GM18861 (cell line): ENCODE measurements around the gene CALD1.

ENCODE experiments used
- ATAC-seq: cut with Tn5 transposase; IDR thresholded peaks from one replicate; pipeline ENCODE4 v1.9.1; 2021; ENCODE audit not compliant: unreplicated experiment

Gene CALD1

DNA sequence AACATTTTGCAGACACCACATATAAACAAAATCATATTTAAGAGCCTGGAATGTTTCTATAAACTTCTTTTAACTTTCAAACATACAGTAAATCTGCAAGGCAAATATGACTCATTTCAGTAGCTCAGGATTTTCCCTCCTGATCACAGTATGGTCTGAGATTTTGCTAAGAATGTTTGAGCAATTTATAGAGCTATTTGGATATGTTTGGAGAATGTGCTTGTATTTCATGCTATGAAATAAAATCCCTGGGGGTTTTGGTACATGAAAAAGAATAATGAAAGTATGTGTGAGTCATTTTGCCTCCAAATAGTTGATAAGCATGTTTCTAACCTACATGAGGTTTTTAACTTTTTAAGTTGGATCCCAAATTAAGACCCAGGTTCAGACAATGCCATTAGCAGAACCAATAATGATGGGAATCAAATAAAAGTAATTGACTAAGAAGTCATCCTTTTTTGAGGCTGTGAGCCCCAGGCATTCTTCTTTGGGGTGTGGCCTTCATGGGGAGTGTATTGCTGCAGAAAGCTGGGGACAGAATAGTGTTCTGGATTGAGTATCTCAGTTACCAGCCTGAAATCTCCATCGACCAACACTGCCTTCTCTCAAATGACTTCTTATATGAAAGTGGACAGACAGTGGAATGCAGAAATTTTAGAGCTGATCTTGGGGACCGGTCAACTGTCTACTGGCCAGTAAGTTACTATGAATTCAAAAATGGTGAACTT is 140.8 kb downstream of the CALD1 start:
- peak; percentile 38 for ATAC-seq

DNA sequence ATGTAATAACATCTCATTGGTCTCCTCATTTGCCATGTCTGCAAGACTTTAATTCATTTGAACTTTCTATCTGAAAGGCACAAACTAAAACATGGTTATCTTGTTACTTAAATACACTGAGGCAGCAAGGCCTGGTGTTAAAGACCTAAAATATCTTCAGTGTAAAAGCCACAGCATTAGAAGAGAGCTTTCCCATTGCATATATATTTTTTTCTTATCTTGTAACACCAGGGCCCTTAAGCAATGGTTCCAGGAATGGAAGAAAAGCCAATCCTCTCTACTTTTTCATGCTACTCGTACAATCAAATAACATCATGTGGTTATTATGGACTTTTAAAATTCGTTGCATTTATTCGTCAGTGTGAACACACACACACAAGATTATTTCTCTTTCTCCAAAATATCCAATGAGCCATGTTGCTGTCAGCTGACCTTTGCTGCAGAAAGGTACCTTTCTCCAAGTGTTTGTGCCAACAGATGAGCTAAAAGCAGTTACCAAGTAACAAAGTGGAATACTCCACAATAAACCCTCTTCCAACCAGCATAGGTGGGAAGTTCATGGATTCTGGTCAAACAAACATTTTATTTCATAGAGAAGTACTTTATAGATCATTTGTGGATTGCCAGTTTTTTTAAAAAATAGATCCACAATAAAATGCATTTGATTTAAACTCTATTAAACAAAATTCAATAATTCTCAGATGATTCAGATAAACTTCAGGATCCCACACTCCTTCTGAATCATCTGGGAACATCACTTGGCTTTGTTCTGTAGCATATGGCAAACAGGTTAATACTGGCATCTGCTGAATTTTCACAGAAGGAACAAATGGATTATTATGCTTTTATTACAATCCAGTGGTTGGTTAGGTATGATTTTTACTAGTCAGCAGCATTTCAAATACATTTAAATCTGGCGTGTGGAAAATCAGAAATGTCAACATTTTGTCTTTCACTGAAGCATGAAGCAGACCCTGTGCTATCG is 143.6 kb downstream of the CALD1 start:
- ATAC-seq: no peak

DNA sequence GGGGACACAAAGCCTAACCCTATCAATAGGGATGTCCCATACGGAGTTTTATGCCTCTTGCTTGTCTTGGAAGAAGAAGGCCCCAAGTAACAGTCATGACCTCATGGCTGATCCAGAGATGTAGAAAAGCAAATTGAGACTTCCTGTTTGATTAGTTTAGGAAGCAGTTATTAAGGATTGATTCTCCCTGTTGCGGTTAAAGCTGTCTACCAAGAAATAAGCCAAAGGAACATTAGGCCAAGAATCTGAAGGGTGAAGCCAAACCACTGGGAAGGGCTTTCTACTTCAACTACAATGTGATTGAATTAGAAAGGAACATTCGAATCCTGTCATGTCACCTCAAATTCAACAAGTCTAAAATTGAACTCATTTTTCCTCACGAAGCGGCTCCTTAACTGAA is 146.3 kb downstream of the CALD1 start:
- no peak for ATAC-seq

DNA sequence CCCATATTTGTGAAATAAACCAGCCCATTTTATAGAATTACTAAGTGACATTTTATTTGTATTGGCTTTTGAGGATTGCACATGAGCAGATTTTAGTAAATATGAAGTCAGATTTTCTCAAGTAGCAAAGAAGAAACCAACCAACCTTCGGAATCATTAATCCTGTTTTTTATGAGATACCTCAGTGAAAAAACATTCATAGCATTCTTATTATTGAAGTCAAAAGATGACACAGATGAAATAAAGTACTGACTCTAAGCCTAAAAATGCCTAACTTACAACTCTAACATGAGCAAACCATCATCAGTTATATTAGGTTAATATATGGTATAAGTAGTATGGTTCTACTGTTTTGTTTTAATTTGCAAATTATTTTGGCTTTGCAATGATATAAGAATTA is 147.0 kb downstream of the CALD1 start:
- no peak for ATAC-seq

DNA sequence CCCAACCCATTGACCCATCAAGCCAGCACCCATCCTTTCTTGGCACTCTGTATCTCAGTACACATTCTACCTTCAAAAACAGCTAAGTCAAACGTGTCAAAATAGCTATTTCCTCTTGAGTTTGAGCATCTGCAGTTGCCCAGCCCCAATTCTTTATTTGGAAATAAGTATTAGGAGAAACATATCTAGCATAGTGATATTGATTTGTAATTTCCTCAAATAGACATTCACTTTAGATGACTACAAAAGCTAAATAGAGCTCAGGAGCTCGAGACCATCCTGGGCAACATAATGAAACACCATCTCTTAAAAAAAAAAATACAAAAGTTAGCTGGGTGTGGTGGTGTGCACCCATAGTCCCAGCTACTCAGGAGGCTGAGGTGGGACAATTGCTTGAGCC is 147.6 kb downstream of the CALD1 start:
- no peak for ATAC-seq

DNA sequence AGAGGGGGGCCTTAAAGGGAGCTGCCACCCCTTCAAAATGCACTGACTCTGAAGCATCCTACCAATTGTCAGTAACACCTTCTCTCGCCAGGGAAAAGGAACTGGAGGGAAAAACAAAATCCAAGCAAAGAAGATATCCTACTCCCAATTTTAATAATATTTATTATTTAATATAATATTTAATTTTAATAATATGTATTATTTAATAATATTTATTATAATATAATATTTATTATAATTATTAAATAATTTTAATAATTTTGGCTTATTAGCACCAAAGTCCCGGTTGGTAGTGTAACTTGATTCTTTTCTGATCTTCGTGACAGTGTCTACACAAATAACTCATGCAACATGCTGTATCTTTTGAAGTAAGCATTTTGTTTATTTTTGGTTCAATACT is 148.3 kb downstream of the CALD1 start:
- ATAC-seq: no peak

DNA sequence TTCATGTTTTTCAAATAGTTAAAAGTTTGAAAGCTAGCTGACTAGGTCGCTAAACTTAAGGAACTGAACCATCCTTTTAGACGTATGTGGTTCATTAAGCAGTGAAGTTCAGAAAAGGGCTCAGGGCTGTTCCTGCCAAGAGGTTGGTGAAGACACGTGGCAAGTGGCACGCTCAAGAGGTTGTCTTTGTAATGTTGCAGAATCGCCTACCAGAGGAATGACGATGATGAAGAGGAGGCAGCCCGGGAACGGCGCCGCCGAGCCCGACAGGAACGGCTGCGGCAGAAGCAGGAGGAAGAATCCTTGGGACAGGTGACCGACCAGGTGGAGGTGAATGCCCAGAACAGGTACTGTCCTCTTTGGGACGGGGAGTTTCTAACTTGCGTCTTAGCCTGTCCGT is 149.1 kb downstream of the CALD1 start:
- ATAC-seq: no peak

DNA sequence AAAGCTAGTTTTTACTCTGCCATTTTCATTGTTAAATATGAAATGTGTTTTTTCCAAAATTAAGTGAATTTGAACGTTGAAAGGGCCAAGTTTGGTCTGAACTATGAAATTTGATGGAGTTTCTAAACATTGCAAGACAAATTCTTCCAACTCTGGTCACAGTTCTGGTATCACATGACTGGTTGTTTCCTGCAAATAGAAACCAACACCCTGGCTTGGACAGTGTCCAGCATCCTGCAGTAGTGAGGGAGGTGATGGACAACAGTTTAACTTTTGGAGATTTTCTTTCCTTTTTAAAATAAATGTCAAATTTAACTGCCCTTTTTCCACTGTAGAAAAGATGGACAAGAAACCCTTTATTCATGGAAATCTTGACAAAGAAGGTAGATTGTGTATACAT is 152.1 kb downstream of the CALD1 start:
- no peak for ATAC-seq

DNA sequence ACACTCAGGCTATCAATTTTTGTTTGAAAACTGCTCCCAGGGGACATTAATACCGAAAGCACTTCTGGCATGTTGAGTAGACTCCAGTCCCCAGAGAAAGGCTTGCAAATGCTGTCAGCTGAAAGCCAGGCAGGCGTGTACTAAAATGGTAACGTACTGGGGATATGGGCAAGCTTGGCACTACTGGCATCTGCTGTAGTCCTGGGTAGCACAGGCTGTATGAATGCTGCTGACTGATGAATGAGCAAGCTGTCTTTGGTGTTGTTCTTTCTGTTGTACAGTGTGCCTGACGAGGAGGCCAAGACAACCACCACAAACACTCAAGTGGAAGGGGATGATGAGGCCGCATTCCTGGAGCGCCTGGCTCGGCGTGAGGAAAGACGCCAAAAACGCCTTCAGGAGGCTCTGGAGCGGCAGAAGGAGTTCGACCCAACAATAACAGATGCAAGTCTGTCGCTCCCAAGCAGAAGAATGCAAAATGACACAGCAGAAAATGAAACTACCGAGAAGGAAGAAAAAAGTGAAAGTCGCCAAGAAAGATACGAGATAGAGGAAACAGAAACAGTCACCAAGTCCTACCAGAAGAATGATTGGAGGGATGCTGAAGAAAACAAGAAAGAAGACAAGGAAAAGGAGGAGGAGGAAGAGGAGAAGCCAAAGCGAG is 153.4 kb downstream of the CALD1 start:
- peak; percentile 77 for ATAC-seq

DNA sequence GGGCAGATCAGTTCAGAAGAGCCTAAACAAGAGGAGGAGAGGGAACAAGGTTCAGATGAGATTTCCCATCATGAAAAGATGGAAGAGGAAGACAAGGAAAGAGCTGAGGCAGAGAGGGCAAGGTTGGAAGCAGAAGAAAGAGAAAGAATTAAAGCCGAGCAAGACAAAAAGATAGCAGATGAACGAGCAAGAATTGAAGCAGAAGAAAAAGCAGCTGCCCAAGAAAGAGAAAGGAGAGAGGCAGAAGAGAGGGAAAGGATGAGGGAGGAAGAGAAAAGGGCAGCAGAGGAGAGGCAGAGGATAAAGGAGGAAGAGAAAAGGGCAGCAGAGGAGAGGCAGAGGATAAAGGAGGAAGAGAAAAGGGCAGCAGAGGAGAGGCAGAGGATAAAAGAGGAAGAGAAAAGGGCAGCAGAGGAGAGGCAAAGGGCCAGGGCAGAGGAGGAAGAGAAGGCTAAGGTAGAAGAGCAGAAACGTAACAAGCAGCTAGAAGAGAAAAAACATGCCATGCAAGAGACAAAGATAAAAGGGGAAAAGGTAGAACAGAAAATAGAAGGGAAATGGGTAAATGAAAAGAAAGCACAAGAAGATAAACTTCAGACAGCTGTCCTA is 154.1 kb downstream of the CALD1 start:
- no peak for ATAC-seq

DNA sequence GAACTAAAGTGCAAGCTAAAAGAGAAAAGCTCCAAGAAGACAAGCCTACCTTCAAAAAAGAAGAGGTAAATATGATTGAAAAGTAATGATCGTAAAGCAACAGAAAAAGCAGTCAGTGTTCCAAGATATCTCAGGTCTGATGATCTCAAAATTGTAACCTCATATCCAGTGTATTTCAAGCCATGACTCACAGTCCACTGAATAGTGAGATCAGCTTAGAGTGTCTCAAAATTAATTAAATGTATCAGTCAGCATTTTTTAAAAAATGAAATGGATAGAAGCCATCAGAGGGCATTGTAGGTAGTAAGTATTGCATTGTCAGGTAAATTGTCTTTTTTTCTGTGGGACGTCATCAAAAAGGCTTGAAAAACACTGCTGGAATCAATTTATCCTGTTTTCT is 156.3 kb downstream of the CALD1 start:
- ATAC-seq: no peak

DNA sequence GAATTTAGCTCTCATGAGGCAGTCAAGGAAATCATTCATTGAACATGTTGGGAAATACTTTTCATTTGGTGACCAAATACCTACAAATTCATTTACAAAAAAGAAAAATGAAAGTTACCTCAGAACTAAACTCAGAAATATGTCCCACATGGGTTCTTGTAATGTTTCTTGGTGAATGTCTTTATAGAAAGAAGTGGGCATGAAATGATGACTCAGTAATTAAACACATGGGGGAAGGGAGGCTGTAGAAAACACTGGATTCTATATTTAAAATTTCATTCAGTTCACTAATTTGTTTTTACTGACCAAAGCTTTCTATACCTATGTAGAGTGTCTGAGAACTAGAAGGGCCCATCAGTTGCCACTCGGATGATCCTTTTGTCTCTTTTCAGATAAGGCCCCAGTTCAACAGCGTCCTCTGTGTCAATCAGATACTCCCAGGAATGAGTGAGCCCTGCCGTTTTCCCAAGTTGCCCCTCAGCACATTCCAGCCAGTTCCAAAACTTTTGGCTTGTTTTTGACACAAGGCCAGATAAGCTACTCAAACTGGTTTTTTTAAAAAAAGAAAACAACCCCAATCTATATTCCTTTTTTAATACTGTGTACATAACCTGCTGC is 157.6 kb downstream of the CALD1 start:
- ATAC-seq: no peak

DNA sequence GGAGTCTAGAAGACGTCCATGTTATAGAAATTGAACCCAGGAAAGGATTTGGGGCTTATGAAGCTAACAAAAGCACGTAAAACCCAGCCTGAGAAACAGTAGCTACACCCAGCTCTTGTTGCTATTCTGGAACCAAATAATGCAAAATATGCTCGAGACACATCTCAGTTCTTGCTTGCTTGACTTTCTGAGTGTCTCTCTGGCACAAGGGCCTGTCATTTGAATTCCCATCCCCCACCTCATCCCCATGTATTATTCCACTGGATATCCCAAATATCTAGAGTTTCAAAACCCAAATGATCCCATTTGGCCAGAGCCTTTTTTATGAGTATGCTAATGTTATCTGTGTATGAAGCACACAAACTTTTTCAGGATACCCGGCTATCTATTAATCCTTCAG is 158.7 kb downstream of the CALD1 start:
- ATAC-seq: no peak

DNA sequence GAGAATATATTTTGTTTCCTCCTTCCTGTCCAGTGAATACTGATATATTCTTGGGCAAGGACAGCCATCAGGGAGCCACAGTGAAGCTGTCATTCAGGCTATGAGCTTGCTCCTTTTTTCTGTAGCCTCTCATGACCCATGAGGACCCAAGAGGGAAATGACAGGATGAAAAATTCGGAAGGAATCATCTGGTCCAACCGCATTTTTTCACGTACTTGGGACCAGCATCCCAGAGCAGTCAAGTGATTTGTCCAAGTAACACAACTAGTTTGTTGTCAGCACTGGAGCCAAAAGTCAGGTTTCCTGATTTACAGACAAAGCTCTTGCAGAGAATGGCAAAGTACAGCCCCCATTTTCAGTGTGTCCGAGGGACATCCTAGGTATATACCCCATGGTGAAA is 159.7 kb downstream of the CALD1 start:
- ATAC-seq: no peak

DNA sequence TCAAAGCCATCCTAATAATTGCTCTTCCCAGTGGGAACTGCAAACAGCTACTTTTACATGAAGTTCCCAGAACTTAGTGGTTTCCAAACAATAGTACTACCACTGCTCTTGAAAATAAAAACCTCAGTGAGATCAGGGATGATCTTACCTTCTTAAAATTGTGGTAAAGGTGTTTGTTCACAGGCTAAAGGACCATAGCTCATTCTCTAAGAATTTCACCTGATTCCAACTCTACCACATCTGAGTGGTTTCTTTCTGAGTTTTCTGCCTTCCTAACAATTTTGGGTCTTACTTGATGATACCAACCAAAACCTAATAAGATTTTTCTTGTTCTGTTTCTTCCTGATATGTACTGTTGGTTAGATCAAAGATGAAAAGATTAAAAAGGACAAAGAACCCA is 161.3 kb downstream of the CALD1 start:
- ATAC-seq: no peak

DNA sequence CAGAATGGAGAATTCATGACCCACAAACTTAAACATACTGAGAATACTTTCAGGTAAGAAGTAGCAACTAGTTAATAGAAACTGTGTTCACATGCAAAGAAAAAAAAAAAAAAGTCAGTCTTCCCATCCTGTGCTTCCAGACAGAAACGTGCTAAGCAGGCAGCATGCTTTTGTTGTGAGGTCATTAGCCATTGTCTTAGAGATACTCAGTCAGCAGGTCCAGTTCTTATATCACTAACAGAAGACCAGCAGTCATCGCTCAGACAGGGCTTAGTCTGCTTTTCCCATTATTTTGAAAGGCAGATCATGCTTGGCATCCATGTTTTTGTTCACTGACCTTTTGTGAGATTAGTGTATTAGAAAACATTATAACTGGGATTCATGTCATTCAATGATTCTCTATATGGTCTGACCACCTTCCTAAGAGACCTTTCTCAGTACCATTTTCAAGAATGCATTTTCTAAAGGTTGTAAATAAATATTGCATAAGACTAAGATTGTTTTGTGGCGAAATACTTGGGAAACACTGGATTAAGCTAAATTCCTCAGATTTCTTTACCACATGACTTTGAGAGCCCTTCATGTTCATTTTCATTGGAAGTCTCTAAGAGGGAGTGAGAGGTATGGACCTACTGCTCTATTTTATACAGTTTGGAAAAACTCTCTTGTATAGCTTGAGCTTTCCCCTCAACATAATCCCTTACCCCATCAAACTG is 161.9 kb downstream of the CALD1 start:
- ATAC-seq: no peak

DNA sequence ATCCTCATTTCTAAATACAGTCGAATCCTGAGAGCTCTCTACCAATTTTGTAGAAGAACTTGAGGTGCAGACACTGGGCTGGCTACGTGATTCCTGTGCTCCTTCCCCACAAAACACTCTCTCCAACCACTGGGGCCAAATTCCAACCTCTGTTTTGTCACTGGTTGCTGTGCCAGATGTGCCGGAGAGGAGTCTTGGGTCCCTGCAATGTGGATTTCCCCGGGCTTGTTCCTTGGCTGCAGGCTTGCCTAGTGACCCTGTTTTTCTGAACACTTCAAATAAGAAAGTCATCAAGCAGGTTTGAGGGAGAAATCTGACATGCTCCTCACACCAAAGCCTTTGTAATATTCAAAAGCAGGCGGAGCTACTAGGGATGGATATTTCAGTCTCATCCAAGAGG is 162.5 kb downstream of the CALD1 start:
- no peak for ATAC-seq

DNA sequence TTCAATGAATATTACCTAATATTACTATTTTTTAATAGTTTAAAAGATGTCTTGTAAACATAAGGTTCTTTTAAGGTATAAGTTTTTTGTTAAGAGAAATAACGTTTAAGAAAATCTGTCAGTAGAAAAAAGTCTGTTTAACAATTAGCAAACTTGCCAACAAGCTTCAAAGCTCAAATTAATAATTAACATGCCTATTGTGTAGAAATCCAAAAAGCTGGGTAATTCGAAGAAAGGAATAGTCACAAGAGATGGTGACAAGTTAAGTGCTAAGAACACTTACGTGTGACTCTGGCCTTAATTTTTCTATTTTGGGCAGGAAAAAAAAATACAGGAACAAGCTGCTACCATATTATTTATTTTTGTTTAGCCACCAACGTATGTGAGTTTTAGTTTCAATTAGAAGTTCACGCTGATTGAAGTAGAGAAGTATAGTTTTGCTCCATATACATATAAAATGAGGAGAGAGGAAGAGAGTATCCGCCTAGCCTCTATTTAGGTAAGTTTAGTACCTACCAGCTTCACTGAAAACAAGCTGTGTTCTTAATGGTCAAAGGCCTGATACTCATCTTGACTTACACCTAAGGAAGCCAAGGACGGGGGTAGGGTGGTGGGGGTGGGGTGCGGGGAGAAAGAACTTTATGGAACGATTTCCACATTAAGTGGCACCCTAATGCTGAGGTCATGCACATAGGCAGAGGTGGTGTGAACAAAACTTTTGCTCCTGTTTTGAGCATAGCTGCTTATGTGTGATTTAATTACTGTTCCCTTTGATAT is 163.4 kb downstream of the CALD1 start:
- no peak for ATAC-seq

DNA sequence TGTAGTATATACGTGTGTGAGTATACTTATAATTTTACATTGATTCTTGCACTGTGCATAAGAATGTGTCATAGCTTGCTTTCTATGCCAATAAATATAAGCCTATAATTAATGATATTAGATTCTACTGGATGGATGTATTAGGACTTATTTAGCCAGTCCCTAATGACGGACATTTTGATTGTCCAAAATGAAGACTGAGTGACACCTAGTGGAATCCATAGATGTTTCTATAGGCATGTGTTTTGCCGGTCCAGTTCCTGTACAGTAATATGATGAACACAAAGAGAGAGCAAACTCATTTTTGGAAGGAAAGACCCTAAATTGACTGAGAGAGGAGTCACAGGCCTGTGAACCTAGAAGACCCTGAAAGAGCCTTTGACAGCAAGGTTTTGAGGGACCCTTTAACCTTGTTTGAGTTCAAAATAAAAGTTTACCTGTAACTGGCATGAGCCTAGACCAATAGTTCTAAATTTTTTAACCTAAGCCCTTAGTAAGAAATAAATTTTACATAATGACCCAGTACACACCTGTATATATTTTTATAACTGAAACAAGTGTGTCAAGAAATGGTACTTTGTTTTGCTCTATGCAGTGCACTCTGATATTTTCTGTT is 164.5 kb downstream of the CALD1 start:
- ATAC-seq: peak; percentile 67
